ENCODE data around the gene KLF14.

DNA sequence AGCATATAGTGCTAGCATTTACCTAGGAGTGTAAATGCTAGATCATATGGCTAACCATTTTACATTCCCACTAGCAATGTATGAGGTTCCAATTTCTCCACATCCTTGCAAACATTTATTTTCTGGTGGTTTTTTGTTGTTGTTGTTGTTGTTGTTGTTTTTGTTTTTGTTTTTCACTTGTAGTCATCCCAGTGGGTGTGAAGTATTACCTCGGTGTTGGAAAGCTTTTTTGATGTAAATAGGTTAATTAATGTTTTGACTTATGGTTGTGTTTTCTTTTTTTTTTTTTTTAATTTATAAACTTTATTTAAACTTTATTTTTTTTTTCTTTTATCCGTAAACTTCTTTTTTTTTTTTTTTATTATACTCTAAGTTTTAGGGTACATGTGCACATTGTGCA is 32.4 kb downstream of the KLF14 start:
- TF ChIP-seq CTCF (IDR thresholded peaks at IDR 0.05 in 4 of 5, conservative IDR thresholded peaks at IDR 0.05 in 1 of 5) = no peak
- TF ChIP-seq POLR2A (IDR thresholded peaks at IDR 0.05) = no peak

Data from gastrocnemius medialis (tissue), 4 donors.